Globus pallidus (tissue), 1 donor: ENCODE measurements around the gene EMILIN2.
A peak's percentile ranks its signal among the peaks of the same experiment; 100 is the strongest.

Experiments
- DNase-seq: peaks from one replicate; pipeline ENCODE4 v3.0.0-alpha.2; 2015; ENCODE audit warnings: low spot score

Gene EMILIN2

DNA sequence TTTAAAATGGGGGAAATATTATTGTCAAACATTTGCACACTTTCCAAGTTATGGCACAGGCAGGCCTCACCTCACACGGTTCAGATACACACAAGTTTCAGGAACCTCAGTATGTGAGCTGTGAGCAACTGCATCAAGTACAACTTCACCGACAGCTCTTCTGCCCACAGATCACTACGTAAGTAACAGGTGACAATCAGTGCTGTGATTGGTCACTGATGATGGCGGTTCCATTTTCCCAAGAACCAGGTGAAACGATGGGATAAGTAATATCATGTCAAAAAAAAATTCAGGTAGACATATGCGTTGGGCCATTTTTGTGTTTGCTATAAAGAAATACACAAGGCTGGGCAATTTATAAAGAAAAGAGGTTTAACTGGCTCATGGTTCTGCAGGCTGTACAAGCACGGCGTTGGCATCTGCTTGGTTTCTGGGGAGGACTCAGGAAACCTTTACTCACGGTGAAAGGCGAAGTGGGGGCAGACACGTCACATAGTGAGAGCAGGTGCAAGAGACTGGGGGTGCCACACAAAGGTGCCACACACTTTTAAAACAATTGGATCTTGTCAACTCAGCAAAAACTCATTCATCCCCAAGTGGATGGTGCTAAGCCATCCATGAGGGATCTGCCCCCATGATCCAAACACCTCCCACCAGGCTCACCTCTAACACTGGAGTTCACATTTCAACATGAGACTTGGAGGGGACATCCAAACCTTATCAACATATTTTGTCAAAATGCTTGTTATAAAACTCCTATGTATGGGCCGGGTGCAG is 108.3 kb downstream of the EMILIN2 start:
- DNase-seq = no peak

DNA sequence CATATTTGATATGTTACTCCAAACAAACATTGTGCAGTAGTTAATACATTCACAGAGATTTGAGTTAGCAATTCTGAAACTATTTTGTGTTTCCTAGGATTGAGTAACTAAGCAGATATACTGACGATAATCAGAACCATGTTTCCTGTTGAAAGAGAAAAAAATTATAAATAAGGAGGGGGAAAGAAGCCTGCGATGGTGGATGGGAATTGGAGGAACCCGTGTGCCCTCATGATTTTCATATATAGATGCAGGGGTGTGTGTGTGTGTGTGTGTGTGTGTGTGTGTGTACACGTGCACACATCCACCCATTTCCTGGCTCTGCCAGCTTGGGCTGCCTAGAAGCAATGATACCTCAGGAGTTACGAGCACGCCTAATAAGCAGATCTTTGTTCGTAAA is 109.2 kb downstream of the EMILIN2 start:
- DNase-seq = no peak

GRCh38 chr18:2958819-2959298 is 112.1 kb downstream of the EMILIN2 start:
- DNase-seq = no peak

- DNase-seq = no peak
These were observed 112.5 kb downstream of the EMILIN2 start for GRCh38 chr18:2959341-2959740.

GRCh38 chr18:2960983-2961696 is 114.3 kb downstream of the EMILIN2 start:
- no peak for DNase-seq

DNA sequence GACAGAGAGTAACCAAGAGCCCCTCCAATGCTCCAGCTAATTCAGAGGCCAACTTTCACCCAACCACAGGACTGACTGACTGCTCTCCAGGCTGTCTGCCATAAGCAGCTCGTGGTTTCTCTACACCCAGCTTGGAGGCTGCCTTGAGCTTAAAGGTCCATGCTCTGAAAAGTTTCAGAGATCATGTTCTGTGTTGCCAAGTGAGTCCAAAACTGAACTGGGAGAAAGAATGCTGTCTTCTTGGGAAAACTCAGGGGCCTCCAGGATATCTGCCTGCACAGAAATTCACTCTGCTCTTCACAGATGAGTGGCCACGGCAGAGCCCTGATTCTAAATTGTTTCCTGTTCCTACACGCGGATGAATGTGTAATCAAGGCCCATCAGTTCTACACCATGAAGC is 115.0 kb downstream of the EMILIN2 start:
- peak; percentile 45 for DNase-seq

DNA sequence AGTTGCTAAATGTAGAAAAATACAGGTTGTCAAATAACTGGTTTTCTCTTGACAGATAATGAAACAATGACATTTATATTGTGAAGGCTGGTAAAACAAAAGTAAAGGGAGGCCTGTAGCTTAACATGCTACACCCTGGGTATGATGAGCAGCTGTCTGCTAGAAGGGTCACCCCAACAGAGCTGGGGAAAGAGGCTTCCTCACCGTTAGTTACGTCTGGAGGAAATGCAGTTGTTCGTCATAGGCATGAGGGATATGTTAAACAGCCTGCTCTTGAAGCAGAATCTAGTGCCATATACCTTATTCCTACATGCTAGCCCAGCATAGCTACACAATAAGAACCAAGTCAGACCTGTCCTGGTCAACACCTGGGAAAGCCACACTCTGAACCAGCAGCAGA is 116.2 kb downstream of the EMILIN2 start:
- DNase-seq = no peak

DNA sequence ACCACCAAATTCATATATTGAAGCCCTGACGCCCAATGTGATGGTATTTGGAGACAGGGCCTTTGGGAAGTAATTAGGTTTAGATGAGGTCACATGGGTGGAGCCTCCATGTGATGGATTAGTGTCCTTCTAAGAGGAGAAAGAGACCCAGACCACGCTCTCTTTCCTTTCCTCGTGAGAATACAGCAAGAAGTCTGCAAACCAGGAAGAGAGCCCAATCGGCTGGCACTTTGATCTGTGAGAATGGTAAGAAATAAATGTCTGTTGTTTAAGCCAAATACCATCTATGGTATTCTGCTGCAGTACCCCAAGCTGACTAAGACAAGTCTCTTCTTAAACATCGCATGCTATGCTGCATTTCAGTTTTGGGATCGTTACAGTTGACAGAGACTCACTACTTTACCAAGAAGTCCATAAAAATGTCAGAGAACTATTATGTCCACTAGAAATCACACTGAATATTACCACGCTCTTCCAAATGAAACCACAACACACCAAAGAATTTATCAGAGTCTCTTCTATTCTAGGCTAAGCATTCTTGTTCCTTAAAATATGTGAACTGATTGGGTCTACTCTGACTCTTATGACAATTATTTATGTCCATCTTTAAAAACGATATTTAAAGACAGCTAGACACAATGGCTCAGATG is 117.7 kb downstream of the EMILIN2 start:
- no peak for DNase-seq
